ENCODE measurements around the gene GRID2. TPM values are rescaled to one million over a fixed set of nuclear protein-coding genes. Genes with fewer than 3 reads are reported as not detected.
"Not testable (repeated sequence)": the region's sequence is repeated elsewhere in the genome, so short reads cannot be mapped to it uniquely, and the experiment has no call there.

GRID2 gene
- total RNA-seq, 1 donor from 2014 or later = not detected

GRCh38 chr4:93568758-93569157 is 1265.0 kb downstream of the GRID2 start:
- ATAC-seq = no peak

- no peak for ATAC-seq
Measured at GRCh38 chr4:93573285-93573684, 1269.5 kb downstream of the GRID2 start.

- ATAC-seq = no peak
Measured at GRCh38 chr4:93578942-93579341, 1275.2 kb downstream of the GRID2 start.

- ATAC-seq = no peak
Measured at GRCh38 chr4:93605163-93605562, 1301.4 kb downstream of the GRID2 start.

GRCh38 chr4:93617606-93618005 is 1313.8 kb downstream of the GRID2 start:
- ATAC-seq = no peak

- no peak for ATAC-seq
Measured at GRCh38 chr4:93633721-93634120, 1330.0 kb downstream of the GRID2 start.

- no peak for ATAC-seq
Measured at GRCh38 chr4:93635943-93636342, 1332.2 kb downstream of the GRID2 start.

- no peak for ATAC-seq
Measured at GRCh38 chr4:93645120-93645519, 1341.4 kb downstream of the GRID2 start.

GRCh38 chr4:93646233-93646930 is 1342.6 kb downstream of the GRID2 start:
- ATAC-seq = peak; percentile 69

GRCh38 chr4:93648258-93648657 is 1344.5 kb downstream of the GRID2 start:
- no peak for ATAC-seq

GRCh38 chr4:93649828-93650227 is 1346.1 kb downstream of the GRID2 start:
- ATAC-seq = no peak

- no peak for ATAC-seq
Measured at GRCh38 chr4:93654211-93654610, 1350.4 kb downstream of the GRID2 start.

GRCh38 chr4:93657527-93657926 is 1353.8 kb downstream of the GRID2 start:
- ATAC-seq = no peak

GRCh38 chr4:93658443-93658842 is 1354.7 kb downstream of the GRID2 start:
- no peak for ATAC-seq

- ATAC-seq = no peak
Measured at GRCh38 chr4:93659629-93660028, 1355.9 kb downstream of the GRID2 start.

GRCh38 chr4:93660036-93660435 is 1356.3 kb downstream of the GRID2 start:
- ATAC-seq = no peak

GRCh38 chr4:93670434-93670833 is 1366.7 kb downstream of the GRID2 start:
- ATAC-seq = no peak

- no peak for ATAC-seq
Measured at GRCh38 chr4:93671093-93671492, 1367.3 kb downstream of the GRID2 start.

- not testable (repeated sequence) for ATAC-seq
Measured at GRCh38 chr4:93676937-93677336, 1373.2 kb downstream of the GRID2 start.

GRCh38 chr4:93684571-93684970 is 1380.8 kb downstream of the GRID2 start:
- ATAC-seq = no peak

GRCh38 chr4:93687304-93687703 is 1383.5 kb downstream of the GRID2 start:
- no peak for ATAC-seq

GRCh38 chr4:93688978-93689377 is 1385.2 kb downstream of the GRID2 start:
- ATAC-seq = no peak

GRCh38 chr4:93693141-93693540 is 1389.4 kb downstream of the GRID2 start:
- no peak for ATAC-seq

- ATAC-seq = no peak
Measured at GRCh38 chr4:93698686-93699085, 1394.9 kb downstream of the GRID2 start.

- ATAC-seq = no peak
Measured at GRCh38 chr4:93700571-93700970, 1396.8 kb downstream of the GRID2 start.

All from esophagus mucosa (tissue), 1 donor.